Progenitor cell of endocrine pancreas (in vitro differentiated cells): ENCODE data around the gene RIMKLB. TPM values are rescaled to one million over a fixed set of nuclear protein-coding genes. Genes with fewer than 3 reads are reported as not detected.
"Not testable (repeated sequence)": the region's sequence is repeated elsewhere in the genome, so short reads cannot be mapped to it uniquely, and the experiment has no call there.

Experiments
- DNase-seq: peaks from one replicate; pipeline ENCODE4 v3.0.0; 2021; ENCODE audit warnings: low spot score; ENCODE audit not compliant: unreplicated experiment
- H3K27ac Mint-ChIP-seq: 2 replicates; pipeline ENCODE4 v1.8.0; 2021; ENCODE audit warnings: mild to moderate bottlenecking, moderate library complexity, mixed read lengths
- H3K27me3 Mint-ChIP-seq: 2 replicates; pipeline ENCODE4 v1.8.0; 2021; ENCODE audit warnings: mixed read lengths
- H3K36me3 Mint-ChIP-seq: 2 replicates; pipeline ENCODE4 v1.8.0; 2022; ENCODE audit warnings: mixed read lengths; ENCODE audit not compliant: insufficient read depth
- H3K4me1 Mint-ChIP-seq: 2 replicates; pipeline ENCODE4 v1.8.0; 2021; ENCODE audit warnings: low read depth, mixed read lengths
- H3K4me3 Mint-ChIP-seq: 2 replicates; pipeline ENCODE4 v1.8.0; 2021; ENCODE audit warnings: low read depth, mild to moderate bottlenecking, moderate library complexity, mixed read lengths
- H3K9me3 Mint-ChIP-seq: 2 replicates; pipeline ENCODE4 v1.8.0; 2021; ENCODE audit warnings: low read depth, mixed read lengths
- total RNA-seq: library from RNA; stranded (reverse); gene quantifications from 2 replicates; pipeline ENCODE4 v1.2.1, GENCODE V29; 2021
- TF ChIP-seq, protein P1 (sequence below): fragments of 200-600 bp; sonication (generic); IDR thresholded peaks from one replicate; pipeline ENCODE4 v1.5.0; 2021; ENCODE audit warnings: antibody characterized with exemption, mild to moderate bottlenecking; ENCODE audit not compliant: unreplicated experiment

Gene RIMKLB
- total RNA-seq, 1 donor from 2014 or later: 154 TPM

DNA sequence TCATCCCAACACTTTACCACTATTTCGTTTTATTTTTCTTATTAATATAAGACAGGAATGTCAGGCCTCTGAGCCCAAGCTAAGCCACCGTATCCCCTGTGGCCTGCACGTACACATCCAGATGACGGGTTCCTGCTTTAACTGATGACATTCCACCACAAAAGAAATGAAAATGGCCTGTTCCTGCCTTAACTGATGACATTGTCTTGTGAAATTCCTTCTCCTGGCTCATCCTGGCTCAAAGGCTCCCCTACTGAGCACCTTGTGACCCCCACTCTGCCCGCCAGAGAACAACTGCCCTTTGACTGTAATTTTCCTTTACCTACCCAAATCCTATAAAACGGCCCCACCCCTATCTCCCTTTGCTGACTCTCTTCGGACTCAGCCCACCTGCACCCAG is 112.3 kb downstream of the RIMKLB start:
- H3K27me3 Mint-ChIP-seq: peaks cover 56% of the 10 kb centered on the region
- H3K36me3 Mint-ChIP-seq, DNase-seq, H3K4me3 Mint-ChIP-seq, H3K9me3 Mint-ChIP-seq, H3K27ac Mint-ChIP-seq: not testable (repeated sequence)
- H3K4me1 Mint-ChIP-seq: peaks cover 38% of the 10 kb centered on the region

DNA sequence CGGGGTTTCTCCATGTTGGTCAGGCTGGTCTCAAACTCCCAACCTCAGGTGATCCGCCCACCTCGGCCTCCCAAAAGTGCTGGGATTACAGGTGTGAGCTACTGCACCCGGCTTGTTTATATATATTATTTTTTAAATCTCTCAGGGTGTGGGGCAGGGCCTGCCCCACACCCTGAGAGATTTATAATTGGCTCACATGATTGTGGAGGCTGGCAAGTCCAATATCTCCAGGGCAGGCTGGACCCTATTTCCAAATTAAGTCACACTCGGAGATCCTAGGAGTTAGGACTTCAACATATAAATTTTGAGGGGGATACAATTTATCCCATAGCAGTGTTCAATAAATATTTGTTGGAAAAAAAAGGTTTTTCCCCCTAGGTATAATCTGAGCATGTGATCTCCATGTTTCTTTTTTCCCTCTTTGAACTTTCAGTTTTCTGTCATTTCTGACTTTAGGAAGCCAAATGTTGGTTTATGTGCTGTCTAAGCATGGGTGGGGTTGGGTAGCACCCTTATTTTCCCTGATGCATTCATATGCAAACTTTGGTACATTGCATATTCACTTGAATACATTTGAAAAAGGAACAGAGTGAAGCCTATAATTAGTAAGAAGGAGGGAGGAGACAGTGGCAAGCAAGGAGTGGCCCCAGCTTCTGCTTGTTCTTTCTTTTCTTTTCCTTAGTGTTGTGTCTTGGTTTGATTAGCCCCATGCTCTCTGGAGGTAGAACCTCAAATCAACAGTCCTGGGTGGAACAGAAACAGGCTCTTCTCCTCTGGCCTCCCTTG is 116.0 kb downstream of the RIMKLB start:
- H3K9me3 Mint-ChIP-seq: no peaks in the 10 kb centered on the region
- H3K27ac Mint-ChIP-seq: no peak overlapping the region

DNA sequence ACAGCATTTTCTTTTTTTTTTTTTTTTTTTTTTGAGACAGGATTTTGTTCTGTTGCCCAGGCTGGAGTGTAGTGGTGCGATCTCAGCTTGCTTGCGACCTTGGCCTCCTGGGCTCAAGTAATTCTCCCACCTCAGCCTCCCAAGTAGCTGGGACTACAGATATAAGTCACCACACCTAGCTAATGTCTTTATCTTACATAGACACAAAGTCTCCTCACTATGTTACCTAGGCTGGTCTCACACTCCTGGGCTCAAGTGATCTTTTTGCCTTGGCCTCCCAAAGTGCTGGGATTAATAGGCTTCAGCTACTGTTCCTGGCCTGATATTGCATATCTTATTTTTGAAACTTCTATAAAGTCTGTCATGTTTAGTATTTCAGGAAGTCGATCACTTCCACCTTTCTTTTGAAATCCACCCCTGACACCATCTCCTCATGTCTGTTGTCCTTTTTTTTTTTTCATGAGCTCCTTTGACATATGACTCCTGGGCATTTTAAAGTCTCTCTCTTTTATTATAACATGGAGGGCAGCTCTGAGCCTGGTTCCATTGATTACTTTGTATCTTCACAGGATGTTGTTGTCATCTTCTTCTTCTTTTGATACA is 118.8 kb downstream of the RIMKLB start:
- TF ChIP-seq, protein P1, sequence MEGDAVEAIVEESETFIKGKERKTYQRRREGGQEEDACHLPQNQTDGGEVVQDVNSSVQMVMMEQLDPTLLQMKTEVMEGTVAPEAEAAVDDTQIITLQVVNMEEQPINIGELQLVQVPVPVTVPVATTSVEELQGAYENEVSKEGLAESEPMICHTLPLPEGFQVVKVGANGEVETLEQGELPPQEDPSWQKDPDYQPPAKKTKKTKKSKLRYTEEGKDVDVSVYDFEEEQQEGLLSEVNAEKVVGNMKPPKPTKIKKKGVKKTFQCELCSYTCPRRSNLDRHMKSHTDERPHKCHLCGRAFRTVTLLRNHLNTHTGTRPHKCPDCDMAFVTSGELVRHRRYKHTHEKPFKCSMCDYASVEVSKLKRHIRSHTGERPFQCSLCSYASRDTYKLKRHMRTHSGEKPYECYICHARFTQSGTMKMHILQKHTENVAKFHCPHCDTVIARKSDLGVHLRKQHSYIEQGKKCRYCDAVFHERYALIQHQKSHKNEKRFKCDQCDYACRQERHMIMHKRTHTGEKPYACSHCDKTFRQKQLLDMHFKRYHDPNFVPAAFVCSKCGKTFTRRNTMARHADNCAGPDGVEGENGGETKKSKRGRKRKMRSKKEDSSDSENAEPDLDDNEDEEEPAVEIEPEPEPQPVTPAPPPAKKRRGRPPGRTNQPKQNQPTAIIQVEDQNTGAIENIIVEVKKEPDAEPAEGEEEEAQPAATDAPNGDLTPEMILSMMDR: no peak
- Mint-ChIP-seq H3K4me1 (peaks cover 4% of the 10 kb centered on the region), H3K27ac (no peak overlapping the region), H3K4me3 (no peak overlapping the region), H3K27me3 (peaks cover 6% of the 10 kb centered on the region), H3K9me3 (no peaks in the 10 kb centered on the region), H3K36me3 (no peaks in the 10 kb centered on the region)
- DNase-seq: no peak

More for the DNA sequence above, 116.0 kb downstream of the RIMKLB start:
- DNase-seq: no peak
- peaks cover 14% of the 10 kb centered on the region for H3K4me1 Mint-ChIP-seq
- no peaks in the 10 kb centered on the region for H3K36me3 Mint-ChIP-seq
- H3K27me3 Mint-ChIP-seq: peaks cover 20% of the 10 kb centered on the region
- H3K4me3 Mint-ChIP-seq: no peak overlapping the region
- TF ChIP-seq, protein P1: no peak

DNA sequence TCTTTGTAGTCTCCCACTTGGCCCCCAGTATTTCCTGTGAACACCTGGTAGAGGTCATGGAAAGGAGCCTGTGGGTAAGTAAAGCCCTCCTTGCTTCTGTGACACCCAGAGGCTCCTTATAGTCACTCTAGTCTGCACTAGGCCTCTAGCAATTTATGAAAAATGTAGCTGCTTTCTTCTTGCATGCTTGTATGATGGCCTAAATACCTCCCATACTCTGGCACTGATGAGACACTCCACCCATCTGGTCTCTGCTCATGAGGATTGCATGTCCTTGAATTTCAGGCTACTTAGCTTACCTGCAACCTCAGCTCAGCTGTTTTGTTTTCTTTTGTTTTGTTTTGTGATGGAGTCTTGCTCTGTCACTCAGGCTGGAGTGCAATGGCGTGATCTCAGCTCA is 120.1 kb downstream of the RIMKLB start:
- TF ChIP-seq, protein P1: no peak
- H3K4me1 Mint-ChIP-seq: peaks cover 4% of the 10 kb centered on the region
- H3K36me3 Mint-ChIP-seq: no peaks in the 10 kb centered on the region
- peaks cover 8% of the 10 kb centered on the region for H3K27me3 Mint-ChIP-seq
- H3K27ac Mint-ChIP-seq: no peak overlapping the region
- no peak for DNase-seq
- H3K4me3 Mint-ChIP-seq: no peak overlapping the region
- no peaks in the 10 kb centered on the region for H3K9me3 Mint-ChIP-seq

DNA sequence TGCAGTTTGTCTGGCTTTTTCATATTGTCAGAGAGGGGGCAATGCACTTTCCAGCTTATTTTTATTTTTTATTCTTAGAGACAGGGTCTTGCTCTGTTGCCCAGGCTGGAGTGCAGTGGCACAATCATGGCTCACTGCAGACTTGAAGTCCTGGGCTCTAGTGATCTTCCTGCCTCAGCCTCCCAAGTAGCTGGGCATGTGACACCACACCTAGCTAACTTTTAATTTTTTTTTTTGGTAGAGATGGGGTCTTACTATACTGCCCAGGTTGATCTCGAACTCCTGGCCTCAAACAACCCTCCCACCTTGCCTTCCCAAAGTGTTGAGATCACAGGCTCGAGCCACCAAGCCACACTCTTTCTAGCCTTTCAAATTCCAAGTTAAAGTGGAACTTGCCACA is 120.7 kb downstream of the RIMKLB start:
- DNase-seq: no peak
- no peaks in the 10 kb centered on the region for H3K9me3 Mint-ChIP-seq
- H3K27me3 Mint-ChIP-seq: peaks cover 14% of the 10 kb centered on the region
- no peak overlapping the region for H3K27ac Mint-ChIP-seq
- no peak overlapping the region for H3K4me3 Mint-ChIP-seq
- TF ChIP-seq, protein P1: no peak
- H3K4me1 Mint-ChIP-seq: peaks cover 7% of the 10 kb centered on the region
- no peaks in the 10 kb centered on the region for H3K36me3 Mint-ChIP-seq

DNA sequence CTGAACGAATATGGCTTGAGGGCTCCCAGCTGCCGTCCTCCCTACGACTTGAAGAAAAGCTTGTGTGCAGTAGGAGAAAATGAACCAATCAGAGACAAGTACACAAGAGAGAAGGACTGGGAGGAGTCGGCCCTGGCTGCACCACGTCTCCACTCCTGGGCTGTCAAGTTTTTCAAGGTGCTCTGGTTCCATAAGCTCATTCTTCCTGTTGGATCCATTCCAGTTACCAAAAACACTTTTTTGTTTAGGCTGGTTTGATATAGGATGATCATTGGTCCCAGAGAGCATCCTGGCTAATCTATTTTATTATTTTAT is 121.8 kb downstream of the RIMKLB start:
- Mint-ChIP-seq H3K4me1 (peaks cover 7% of the 10 kb centered on the region), H3K27ac (no peak overlapping the region)

DNA sequence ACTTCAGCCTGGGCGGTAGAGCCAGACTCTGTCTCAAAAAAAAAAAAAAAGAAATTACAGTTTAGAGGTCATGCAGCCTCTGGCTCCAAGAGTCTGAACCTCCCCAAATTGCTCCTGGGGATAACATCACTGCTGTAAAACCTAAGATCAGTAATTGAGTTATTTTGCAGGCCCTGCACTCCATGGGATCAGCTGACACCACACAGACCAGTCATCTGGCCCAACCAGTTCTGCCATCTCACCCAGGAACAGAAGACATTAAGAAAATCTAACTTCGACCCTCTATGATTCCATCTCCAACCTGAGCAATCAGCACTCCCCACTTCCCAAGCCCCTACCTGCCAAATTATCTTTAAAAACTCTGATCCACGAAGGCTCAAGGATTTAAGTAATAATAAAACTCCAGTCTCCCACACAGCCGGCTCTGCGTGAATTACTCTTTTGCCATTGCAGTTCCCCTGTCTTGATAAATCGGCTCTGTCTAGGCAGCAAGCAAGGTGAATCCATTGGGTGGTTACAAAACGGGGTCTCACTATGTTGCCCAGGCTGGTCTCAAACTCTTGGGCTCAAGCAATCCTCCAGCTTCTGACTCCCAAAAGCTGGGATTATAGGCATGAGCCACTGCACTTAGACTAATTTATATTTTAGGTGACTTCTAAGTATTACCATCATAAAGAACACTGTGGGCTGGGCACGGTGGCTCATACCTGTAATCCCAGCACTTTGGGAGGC is 123.1 kb downstream of the RIMKLB start:
- not testable (repeated sequence) for H3K4me1 Mint-ChIP-seq, DNase-seq, H3K9me3 Mint-ChIP-seq, H3K36me3 Mint-ChIP-seq, H3K4me3 Mint-ChIP-seq
- peak overlapping the region; percentile 42 for H3K27ac Mint-ChIP-seq
- peaks cover 16% of the 10 kb centered on the region for H3K27me3 Mint-ChIP-seq

More for the DNA sequence above, 121.8 kb downstream of the RIMKLB start:
- no peak overlapping the region for H3K4me3 Mint-ChIP-seq
- no peak for DNase-seq
- TF ChIP-seq, protein P1: no peak
- H3K9me3 Mint-ChIP-seq: no peaks in the 10 kb centered on the region
- peaks cover 16% of the 10 kb centered on the region for H3K27me3 Mint-ChIP-seq
- H3K36me3 Mint-ChIP-seq: no peaks in the 10 kb centered on the region
